HG03439 (cell line): Measurements from ENCODE around the gene CALML5.

Source experiments
- ATAC-seq: cut with Tn5 transposase; IDR thresholded peaks from one replicate; pipeline ENCODE4 v1.9.1; 2021; ENCODE audit warnings: mild to moderate bottlenecking, moderate library complexity; ENCODE audit not compliant: unreplicated experiment

The CALML5 gene

DNA sequence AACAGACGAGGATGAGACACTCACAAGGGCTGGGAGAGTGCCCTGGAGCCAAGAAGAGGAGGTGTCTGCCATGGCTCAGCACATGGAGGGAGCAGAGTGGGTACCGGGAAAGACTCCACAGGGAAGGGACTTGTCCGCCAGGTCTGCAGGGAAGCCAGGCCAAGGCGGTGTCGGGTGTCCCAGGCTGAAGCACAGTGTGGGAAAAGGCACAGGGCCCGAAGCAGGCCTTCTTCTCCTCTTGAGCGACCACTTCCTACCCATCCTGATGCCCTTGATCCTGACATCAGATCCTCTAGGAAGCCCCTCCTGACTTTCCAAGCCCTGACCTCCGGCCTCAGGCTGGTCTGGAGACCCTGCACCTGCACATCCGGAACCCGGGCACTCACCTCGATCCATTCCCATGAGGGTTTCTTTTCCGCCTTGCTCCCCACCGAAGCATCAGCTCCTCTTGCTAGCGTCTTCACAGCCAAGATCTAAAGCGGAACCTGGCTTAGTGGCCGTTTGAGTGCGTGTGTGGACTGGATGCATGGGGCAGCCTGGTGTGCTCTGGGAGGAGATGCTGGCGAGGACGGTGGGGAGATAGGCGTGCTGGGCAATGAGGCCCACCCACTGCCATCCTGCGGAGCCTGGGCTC is 33.8 kb upstream of the CALML5 start:
- no peak for ATAC-seq

DNA sequence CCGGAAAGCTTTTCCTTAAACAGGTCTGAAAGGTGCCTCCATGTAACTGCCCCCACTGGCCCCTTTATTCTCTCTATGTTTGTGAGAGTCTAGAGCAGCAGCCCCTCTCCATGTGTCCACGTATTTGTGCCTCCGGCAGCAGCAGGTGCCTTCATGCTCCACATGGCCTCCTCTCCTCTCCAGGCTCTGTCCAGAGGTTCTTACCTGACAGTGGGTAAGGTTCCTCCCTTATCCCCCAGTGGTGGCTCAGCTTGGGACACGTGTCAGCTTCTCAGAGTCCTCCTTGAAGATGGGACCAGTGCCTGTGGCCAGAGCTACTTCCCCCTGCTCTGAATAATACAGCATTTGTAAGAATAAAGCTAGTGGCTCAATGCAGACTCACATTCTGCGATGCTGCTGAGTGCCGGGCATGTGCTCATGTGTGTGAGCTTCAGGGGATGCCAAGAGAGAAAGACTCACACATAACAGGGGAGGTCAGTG is 33.3 kb upstream of the CALML5 start:
- ATAC-seq, result no peak

DNA sequence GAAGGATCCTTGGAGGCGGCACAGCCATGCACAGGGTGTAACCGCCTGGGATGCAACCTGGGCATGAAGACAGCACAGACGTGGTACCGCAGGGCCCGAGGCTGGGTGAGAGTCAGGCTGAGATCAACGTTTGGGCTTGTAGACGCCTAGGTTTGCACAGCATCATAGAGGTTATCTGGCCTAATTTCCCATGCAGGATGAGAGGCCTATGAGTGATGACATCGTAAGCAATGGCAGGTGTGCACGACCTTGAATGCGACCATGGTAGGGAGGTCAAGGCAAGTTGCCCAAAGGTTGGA is 32.9 kb upstream of the CALML5 start:
- ATAC-seq, result no peak

DNA sequence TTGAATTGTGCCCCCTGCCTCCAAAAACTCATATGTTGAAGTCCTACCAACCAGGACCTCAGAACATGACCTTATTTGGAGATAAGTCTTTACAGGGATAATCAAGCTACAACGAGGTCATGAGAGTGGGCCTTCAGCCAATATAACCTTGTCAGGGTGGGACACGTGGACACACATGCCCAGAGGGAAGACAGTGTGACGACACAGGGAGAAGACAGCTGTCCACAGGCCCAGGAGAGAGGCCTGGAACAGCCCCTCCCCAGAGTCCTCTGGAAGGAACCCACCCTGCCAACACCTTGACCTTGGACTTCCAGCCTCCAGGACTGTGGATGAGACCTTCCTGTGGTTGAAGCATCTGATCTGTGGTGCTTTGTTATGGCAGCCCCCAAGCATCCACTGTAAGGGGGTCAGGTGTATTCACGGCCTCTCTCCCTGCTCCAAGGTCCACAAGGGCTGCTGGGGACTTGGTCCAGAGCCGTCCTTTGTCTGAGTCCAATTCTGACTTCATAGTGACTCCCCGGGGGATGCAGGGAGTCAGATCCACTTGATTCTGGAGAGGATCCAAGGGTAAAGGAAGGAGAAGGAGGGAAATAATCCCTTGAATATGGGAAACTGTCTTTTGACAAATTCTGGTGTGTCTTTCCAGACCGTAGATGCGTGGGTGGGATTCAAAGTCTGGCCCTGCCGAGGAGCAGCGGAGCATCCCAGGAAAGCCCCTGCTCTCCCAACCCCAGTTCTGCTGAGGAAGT is 32.4 kb upstream of the CALML5 start:
- no peak for ATAC-seq

DNA sequence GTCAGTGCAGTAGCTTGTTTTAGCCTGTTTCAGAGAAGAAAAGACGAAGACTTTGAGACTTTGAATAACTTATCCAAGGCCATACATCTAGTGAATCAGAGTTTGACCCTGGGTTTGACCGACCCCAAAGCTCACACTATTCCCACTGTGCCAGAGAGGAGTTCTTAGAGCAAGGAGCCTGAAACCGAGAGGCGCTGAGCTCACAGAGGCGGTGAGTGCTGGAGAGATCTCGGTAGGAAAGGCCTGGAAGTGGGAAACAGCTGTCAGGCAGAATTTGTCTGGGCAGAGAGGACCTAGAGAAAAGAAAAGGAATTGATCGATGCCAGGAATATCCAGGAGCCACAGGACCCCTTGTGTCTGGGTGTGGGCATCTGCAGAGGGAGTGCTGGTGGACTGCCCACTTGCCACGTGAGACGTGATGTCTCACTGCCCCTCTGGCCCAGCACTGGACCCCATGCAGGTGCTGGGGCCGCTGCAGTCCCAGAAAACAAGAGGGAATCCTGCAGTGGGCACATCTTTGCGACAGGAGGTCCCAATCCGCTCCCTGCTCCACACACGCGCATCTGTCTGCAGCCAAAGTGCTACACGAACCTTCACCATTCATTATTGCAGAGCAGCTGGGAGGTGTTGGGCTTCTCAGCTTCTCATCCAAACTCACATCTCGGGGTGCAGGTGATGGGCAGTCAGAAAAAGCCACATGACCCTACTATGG is 31.6 kb upstream of the CALML5 start:
- no peak for ATAC-seq

DNA sequence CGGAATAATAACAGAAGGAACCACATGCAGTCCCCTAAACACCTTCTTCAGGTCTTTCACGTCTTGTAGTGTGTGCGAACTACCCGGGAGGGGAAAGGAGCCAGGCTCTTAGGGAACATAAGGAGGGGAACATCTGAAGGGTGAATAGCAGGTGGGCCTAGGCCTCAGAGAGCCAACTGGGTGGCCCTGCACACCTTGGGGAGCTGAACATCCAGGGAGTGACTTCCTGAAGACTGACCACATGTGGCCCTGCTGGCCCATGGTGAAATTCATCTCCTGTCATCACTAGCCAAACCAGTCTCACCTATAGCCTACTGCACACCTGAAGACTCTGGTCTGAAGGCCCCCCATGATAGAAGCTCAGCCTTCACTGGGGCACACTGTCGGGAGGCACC is 31.0 kb upstream of the CALML5 start:
- ATAC-seq, result no peak

DNA sequence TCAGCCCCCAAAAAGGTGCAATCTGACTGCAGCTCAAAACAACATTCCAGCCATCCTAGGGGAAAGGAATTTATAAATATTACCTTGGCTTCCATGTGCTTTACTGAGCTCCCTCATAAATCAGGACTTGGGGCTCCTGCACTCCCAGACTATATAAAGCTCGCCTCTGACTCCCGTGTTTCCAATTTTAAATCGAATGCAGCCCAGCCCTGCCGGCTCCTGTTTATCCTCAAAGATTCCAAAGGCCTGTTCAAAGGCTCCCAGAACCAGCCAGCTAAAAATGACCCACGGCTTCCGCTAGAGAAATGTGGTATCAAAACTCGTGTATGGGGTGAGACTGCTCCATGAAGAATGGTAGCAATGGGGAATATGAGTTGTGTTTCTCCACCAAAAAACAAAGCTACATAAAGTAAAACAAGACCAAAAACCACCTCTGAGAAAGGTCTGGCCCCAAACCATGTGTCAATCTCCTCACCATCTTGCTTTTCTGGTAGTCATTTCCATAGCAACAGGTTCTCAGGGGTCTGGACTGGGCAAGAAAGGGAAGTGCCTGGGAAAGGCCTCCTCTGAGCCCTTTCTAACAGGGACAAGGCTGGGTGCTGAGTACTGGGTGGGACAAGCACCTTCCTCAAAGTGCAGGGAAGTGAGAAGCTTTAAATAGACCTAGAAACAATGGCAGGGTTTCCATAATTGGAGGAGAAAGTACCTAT is 30.5 kb upstream of the CALML5 start:
- no peak for ATAC-seq

DNA sequence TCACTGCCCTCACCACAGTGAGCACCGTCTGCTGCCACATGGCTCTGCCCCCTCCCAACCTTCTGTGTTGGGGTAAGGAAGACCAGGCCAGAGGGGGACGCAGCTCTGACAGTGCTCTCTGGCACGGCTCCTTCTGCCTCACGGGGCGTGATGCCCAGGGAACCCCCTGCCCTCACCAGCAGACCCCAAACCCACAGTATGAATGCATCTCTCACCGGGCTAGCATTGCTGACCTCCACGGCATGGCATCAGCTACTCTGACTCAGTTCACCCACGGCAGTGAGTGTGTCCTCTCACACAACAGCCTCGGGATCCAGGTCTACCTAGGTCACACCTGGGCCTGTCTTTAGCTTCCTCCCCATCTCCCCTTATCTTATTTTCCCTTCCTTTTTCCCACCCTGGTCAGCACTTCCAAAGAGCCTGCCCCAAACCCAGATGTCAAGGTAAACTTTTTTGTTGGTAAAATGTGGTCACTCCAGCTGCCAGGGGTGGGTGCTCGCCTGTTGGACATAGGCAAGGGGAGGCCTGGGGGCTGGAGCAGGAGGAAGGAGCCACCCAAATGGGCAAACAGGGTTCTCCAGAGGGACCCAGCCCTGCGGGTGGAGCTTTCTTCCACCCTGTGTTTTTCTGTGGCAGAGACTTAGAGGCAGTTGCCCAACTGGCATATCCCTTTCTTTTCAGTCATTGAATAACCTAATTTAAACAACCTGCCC is 29.8 kb upstream of the CALML5 start:
- no peak for ATAC-seq

DNA sequence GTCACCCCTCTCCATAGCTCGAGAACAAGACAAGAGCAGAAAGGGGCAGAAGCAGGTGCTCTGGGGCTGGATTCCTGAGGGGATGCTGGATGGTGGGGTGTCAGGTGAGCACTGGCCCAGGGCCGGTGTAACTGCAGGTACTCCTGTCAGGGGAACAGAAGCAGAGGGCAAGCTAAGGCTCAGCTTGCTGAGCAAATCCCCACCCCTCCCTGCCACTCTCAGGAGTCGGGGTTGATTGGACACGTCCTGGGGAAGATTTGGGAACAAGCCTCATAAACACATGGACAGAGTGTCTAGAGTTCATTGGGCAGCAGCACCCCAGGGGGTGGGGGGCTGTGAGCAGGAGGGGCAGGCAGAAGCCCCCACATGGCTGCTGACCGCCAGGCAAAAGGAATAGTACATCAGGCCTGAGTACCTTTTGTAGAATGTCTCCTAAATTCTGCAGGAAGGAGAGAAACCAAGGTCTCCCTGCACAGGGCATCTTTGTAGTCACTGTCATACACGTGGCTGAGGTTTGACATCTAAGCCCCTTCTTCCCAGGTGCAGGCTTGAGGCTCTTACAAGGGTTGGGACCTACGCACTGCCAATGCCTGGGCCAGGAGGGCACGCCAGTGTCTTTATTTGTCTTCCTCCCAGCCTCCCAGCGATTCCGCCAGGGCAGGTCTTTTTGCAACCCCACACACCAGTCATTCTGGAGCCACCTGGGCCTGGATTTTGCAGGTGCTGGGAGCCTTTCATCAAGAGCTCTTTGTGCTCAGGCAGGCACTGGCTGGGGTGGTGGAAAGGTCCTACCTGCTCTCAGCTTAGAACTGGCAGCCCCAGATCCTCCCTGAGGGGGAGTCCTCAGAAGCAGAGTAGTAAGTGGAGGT is 28.2 kb upstream of the CALML5 start:
- ATAC-seq, result no peak

DNA sequence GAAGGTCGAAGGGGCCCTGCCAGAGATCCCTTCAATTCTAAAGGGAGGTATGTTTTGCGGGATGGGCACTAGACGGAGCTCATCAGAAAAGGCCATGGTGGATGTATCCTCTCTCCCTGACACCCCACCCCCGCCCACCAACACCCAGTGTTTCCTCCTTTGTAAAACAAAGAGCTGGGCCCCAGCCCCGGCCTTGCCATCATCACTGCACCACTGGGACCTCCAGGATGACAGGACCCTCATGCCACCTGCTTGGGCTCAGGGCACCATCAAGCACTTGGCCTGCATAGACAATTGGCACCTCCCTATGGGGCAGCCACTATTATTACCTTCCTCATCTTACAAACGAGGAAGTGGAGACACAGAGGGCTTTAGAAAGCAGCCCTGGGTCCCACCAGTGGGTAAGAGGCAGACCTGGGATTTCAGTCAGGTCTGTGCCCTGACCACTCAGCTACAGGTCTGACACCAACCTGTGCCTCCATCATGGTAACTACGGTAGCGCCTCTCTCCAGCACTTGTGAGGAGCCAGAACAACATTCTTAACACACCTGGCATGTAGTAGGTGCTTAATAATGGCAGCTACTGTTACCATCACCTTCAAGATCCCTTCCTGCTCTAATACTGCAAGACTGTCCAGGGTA is 27.4 kb upstream of the CALML5 start:
- no peak for ATAC-seq

DNA sequence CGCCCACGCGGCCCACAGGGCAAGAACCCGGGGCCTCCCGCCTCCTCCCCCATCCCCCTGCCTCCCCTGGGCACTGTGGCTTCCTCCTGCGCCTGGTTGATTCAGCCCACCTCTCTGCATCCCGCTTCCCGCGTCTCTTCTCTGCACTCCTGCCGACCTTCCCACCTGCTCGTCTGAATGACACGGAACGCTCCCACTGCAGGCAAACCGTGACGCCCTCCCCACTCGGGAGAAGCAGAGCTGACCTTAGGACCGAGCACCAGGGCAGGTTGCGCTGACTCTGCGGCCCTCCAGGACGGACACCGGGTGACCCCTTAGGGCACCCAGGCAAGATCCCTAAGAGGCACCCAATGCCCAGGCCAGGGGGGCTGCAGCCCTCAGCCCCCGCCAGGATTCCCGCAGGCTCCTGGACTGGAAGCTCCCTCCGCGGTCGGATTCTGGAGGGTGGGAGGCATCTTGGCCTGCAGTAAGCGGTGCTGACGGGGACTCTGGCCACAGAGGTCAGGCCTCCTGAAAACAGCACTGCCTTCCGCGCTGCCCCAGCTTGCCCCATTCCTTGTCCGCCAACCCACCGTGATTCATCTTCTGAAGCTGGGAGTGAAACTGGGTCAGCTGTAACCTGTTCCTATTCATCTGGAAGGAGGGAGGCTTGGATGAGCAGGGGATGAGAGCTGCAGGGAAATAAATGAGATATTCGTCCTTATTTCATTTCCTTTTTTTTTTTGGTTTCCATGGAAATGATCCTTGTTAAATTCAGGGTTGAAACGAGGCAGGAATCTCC is 26.4 kb upstream of the CALML5 start:
- ATAC-seq, result no peak

DNA sequence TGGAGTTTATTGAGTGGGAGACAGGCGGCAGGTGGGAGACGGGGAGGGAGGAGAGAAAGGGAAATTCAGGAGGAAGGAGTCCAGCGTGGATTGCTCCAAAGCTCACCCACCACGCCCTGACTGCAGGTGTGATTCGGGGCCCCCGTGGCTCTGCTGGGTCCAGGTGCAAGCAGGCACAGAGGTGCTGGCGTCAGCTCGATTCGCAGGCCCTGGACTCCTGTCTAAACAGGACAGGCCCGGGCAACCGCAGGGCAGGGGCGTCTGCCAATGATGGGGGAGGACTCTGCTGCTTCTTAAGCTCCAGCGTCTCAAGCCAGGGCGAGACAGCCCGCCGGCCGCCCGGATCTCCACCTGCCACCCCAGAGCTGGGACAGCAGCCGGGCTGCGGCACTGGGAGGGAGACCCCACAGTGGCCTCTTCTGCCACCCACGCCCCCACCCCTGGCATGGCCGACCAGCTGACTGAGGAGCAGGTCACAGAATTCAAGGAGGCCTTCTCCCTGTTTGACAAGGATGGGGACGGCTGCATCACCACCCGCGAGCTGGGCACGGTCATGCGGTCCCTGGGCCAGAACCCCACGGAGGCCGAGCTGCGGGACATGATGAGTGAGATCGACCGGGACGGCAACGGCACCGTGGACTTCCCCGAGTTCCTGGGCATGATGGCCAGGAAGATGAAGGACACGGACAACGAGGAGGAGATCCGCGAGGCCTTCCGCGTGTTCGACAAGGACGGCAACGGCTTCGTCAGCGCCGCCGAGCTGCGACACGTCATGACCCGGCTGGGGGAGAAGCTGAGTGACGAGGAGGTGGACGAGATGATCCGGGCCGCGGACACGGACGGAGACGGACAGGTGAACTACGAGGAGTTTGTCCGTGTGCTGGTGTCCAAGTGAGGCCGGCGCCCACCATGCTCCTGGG is 25.5 kb upstream of the CALML5 start, which contains the start of gene CALML3:
Gene CALML3 (plus strand): TSS at position 321 of the 920 bp plus-strand sequence. CDS start 125 bp downstream, at position 446.
- ATAC-seq, result no peak

DNA sequence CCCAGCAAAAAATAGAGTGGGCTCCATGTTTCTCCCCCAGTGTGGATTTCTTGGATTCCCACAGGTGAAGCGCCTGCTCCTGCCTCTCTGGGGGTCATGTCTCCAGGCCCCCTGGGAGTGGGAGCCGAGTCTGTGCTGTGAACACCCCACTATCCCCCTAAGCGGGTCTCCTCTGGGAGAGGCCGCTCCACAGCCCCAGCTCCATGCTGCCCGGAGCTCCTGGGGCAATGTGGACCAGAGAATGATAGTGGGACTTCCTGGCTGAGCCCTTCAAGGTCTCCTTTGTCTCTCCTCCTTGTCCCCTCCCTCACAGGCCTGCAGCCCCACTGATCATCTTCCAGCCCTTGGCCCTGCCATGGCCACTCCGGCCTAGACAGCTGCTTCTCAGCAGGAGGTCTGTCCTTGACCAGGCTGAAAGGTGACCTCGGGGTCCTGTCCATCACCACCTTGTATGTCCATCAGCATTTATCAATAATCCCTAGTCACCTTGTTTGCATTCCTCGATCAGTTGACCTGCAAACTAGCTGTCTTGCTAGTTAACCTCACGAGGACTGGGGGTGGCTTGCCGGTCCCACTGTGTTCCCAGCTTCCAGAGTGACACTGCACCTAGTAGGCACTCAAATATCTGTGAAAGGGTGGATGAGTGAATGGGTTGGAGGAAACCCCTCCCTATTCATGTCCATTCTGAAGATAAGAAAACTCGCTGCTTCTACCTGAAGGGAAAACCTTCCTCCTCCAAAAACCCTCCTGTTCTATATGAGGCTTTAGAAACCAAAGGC is 24.6 kb upstream of the CALML5 start:
- ATAC-seq, result no peak

DNA sequence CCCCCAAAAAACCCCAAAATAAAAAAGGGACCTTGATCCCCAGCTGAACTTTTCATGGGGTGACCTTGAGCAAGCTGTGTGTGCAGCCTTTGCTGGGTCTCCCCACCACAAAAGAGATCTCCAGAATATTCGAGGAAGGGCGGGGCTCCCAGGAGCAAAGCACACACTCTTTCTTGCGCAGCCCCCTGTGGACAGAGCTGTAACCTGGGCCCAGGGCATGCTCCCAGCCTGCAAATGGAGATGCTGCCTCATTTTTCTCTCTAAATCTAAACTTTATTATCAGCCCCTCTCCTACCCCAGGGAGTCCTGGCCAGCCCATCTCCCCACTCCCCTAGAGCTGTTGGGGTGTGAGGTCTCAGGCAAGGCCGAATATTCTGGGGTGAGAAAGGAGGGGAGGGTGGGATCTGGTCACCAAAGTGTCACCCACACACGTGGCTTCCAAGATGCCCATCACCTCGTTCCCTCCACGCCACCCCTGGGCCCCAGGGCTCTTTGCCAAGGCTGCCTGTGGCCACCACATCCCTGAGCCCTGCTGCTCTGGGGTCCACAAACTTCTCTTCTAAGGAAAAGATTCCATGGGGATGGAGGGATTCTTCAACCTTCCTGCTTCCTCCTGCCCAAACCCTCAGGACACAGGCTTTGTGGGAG is 23.7 kb upstream of the CALML5 start:
- no peak for ATAC-seq

DNA sequence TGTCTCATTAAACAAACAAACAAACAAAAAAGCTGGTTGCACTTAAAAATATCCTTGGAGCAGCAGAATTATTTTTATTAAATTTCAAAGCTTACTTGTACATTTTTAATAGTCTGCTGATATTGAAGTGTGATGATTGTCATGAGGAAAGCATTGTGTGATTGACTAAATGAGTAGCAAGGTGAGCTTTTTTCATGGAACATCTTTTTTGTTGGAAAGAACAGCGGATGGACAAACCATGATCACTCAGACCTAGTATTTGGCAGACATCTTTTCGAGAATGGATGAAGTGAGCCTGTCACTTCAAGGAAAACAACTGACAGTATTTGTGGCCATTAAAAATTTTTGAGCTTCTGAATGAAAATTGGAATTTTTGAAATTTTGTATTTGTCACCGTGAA is 19.7 kb upstream of the CALML5 start:
- no peak for ATAC-seq

DNA sequence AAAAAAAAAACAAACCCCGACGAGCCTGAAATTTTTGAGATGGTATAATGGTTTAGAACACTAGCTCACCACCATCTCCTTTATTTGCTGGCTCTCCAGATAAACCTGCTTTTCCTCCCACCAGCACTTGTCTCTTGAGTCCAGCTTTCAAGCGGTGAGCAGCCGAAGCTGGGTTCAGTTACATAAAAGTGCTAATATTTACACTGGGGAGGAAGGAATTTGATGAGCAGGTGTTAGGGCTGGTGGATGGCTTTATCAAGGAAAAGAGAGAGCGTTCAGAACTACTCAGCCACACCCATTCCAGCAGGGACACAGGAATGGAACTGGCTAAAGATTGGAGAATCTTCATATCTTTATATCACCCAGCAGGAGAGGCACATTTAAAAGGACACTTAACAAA is 18.8 kb upstream of the CALML5 start:
- ATAC-seq, result no peak
